Raji (cell line): ENCODE data around the gene GPC6.

ENCODE experiments used
- POLR2A ChIP-seq: IDR thresholded peaks from 2 replicates; pipeline ENCODE4 v1.6.1; 2011; ENCODE audit warnings: low read depth, low read length, control low read depth; ENCODE audit not compliant: insufficient read depth

Gene GPC6

DNA sequence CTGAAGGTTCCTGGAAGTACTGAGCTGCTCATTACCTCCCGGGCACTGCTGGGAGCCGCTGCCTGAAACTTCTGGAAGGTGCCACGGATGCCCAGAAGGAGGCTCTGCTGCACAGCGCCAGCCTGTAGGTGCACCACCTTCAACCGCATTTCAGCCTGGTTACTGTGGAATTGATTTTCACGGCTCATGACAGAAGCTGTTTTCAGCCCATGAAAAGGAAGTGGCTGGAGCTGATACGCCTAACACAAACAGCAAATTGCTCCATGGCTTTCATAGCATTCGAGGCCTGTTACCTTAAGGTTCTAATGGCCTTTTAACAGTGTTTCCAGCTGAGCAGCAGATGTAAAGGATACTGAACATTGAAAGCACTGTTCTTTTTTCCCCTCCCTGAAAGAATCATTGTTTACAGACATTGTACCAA, 22.0 kb downstream of the GPC6 start:
- TF ChIP-seq POLR2A = no peak

DNA sequence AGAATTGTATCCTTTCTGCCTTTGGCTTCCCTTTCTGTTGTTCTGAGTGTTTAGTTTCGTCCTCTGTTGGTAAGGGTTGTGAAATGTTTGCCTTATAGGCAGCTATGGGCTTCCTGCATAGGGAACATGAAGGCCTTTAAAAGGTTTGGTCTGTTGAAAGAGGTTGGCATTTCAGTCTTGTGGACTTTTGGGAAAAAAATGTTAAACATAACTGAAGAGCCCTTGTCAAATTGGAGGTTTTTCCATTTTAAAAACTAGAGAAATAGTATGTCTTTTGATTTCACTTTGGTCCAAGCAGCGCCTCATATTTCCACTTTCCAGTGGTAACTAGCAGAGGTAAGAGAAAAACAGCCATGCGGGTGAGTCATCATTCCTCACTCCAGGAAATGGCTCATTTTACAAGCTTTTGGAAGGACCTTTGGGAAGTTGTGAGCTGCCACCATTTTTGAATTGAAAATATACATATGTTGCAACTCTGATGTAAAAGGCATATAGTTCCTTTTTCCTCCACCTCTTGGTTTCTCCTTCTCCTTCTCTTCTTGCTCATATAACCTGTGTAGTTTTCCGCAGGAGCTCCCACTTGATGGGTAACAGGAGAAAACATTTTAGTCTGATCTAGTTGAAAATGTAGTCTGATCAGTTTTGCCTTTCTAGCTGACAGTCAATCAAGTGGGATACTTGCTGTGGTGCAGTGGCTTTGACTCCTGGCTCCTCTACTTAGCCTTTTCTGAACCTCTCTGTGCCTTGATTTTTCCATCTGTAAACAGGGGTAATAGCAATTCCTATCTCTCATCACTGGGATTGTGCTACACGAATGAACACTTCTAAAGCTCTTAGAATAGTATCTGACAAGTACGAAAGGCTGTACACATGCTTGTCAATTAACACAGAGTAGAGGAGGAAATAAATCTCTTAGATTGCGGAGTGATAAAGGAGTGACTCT, 23.0 kb downstream of the GPC6 start:
- TF ChIP-seq POLR2A = no peak

DNA sequence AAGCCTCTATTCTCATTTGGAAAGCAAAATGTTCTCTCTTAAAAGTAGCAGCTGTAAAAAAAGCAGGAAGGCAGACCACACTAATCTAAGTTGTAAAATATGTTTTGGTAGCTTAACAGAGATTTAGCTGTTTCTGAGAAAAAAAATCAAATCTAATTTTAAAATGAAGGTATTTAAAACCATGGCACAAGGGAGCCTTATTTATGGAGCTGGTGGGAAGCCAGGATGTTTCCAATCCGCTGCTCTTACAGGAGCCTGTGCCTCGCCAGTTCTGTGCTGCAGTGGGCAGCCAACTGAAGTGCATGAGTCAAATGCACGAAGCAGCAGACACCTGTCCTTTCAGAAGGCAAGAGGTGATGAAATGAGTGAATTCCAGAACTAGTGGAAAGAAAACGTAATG, 28.2 kb downstream of the GPC6 start:
- TF ChIP-seq POLR2A = no peak

DNA sequence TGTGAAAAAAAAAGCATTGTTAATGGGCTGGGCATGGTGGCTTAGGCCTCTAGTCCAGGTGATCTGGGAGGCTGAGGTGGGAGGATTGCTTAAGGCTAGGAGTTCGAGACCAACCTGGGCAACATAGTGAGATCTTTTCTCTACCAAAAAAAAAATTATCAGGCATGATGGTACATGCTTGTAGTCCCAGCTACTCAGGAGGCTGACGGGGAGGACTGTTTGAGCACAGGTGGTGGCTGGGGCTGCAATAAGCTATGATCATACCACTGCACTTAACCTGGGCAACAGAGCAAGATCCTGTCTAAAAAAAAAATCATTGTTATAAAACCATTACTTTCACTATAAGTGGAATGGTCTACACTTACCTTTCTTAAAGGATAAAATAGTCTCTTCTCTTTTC, 30.4 kb downstream of the GPC6 start:
- TF ChIP-seq POLR2A = no peak

DNA sequence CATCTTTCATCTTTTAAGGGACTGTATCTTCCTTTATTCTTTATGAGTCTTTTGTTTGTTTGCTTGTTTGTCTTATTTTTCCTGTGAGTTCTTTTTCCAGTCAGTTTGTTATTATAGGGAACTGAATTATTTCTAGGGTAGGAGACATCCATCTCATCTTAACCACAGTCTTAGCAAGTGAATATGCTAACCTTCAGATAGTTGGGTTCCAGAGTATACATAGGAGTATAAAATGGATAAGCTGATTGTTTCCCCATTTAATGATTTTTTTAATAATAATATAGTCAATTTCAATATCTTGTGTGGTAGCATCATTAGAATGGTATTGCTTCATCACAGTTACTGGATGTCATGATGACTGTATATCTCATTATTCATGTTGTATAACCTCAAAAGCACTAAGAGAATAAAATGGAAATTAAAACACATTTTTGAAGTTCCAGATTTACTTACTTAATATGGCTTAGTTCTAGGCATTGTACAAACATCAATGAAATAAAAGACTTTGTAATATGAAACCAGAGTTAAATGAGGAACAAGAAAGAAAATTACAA, 33.0 kb downstream of the GPC6 start:
- TF ChIP-seq POLR2A = no peak

DNA sequence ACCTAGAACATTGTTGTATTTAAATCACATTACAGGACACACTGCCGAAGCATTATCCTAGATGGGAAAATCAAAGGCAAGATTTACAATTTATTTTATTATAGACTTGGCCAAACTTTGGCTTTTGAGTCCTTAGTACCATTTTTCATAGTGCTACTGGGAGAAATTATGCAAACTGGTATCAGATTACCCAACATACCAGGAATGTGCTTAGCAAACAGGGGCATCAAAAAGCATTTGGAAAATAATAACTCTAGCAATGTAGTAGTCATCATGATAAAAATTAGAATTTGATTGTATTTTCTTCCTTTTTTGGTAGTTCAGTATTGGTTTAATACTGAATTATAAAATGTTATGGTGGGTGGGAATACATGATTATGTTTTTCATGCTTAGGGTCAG, 34.0 kb downstream of the GPC6 start:
- TF ChIP-seq POLR2A = no peak

DNA sequence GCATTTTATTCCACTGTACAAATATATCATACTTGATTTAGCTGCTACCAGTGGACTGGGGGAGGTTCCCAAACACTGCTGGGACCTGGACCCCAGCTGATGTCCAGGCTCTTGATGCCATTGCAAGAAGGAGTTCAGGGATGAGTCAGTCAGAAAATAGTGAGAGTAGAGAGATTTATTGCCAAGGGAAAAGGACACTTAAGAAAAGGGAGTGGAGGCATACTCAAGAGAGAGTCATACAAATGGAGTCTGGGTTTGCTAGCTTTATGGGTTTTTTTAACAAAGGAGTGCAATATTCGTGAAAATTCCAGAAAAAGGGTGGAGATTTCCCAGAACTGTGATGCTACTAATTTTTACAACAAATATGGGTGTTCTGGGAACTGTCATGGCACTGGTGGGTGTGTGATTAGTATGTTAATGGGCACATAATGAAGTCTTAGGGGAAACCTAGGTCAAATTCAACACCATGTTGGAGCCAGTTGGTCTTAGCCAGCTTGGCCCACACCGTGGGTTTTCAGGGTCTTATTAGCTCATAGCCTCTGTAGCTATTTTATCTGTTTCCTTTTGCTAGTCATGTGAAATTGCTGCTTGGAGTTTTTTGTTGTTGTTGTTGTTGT, 36.2 kb downstream of the GPC6 start:
- TF ChIP-seq POLR2A = no peak

DNA sequence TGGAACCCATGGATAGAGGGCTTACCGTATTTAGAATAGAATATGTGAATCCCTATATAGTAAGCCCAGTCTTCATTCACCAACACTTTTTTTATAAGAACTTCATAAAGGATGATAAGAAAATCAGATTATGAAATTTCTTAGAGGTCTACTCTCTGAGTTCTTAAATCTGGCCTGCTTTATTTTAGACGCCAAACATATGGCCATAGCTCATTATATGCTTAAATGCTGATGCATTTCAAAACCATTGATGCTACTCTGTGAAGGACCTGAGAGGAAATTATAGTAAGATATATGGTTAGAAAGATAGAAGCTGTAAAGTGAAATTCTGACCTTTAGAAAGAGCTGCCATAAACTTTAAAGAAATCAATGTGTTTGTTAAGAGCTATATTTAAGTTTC, 38.3 kb downstream of the GPC6 start:
- no peak for TF ChIP-seq POLR2A

DNA sequence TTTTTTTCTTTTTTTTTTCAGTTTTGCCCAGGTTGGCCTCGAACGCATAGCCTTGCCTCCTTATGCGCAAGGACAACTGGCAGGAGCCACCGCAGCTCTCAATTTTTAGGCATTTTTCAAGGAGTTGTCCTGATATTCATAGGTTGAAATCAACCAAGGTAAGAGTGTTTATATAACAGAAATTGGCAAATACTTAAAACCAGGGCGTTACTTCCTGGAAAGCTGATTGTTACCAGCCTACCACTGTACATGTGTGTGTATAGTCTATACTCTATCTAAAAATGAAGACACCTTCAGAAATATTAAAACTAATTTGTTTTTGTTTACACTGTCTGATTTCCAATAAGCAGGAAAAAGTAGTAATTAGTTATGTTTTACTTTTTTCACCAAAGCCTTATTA, 39.2 kb downstream of the GPC6 start:
- no peak for TF ChIP-seq POLR2A

DNA sequence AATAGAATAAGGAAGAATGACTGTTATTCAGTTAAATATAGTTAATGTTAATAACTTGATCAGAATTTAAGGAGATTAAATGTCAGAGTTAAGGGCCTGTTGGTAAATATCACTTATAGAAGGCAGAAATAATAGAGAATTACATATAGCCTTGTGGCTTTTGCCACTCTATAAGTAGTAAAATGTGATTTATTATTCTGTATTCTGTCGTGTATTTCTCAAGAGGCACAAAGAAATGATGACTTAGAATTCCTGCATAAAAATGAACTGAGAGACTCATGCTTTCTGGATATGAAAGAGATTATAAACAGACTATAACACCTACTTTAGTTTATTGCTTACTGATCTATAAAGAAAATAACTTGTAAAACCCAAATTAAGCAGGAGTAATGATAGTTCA, 40.1 kb downstream of the GPC6 start:
- no peak for TF ChIP-seq POLR2A

DNA sequence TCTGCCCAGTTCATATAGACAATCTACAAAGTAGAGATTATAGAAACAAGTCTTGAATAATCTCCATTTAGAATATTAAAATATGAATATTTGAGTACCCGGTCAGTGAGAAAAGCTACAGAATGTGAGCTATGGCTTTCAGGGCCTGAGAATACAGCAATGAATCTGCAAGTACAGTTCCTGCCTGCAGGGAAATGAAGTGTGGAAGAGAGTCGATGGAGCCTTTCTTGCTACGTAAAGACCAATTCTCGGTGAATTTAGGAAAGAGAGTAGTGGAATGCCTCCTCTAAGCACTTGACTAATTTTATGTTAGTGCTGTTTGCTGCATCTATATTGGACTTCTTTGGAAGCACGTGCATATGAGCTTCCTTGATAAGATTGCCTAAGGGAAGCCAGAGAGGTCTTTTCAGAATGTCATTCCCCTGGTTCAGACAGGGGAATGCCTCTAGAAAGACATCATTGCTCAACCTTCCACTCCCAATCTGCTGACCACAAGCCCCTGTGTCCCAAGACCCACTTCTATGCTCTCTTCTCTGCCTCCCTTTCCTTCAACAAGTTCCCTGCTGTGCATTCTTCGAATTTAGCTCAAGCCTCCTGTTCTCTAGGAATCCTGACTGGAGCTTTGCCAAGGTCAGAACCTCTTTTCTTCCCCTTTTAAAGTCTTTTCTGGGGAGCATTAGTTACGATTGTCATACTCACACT, 41.9 kb downstream of the GPC6 start:
- TF ChIP-seq POLR2A = no peak

DNA sequence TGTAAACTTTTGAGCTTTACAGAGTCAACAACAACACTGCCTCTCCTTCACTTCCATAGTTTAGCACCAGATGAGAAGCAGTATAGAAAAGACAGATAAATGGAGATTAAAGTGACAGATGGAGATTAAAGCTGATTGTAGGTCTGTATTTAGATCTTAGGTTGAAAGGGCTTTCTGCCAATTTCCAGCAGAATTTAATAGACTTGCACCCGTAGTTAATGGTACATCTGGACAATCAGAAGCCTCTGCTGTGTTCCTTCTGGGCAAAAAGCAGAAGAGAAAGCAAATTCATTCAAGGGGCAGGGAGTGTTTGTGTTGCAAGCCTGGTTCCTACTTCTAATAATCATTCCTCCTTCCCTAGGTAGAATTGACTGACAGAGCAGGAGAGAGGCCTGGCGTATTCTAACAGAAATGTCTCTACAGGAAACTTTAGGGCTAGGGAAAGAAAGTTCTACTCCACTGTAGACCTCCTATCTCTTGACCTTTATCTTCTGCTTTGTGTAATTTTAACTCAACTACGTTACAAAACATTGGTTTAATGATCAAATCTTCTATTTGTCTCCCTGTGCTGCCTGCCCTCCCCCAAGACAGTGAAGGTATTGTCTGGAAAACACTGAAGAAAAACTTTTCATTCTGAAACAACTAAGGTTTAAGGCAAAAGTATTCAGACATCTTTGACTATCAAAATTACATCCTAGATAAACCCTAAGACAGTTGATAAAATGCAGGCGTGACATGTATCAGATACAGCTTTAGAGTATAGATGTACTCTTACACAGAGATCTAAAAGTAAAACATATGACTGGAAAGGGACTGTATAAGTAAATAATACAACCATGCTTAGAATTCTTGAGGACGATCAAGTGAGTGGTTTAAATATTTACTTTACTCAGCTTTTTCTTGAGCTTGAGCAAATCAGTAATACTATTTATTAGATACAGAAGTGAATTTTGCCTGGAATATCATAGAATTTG, 44.4 kb downstream of the GPC6 start:
- no peak for TF ChIP-seq POLR2A

DNA sequence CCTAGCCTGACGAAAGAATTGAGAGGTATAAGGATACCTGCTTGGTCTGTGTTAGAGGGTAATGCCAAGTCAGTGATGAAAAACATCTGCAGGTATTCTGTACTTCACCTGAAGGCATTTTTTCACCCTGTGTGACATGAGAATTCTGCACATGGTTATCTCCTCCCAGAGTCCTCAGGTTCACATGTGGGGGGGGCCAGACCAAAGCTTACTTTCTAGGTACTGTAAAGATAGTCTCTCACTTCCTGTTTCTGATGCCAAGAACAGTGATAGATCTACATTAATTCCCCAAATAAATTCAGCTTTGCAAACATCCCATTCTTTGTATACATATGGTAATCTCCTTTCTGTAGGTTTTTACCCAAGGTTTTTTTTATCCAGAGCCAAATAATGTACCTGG, 53.4 kb downstream of the GPC6 start:
- TF ChIP-seq POLR2A = no peak

DNA sequence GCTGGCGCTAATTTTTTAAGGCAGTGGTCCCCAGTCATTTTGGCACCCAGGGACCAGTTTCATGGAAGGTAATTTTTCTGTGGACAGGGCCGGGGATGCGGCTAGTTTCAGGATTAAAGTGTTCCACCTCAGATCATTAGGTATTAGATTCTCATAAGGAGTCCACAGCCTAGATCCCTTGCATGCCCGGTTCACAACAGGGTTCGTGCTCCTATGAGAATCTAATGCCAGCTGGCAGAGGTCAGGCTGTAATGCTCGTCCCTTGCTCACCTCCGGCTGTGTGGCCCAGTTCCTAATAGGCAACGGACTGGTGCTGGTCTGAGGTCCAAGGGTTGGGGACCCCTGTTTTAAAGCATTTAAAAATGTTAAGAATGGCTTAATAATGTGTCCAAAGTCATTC, 54.1 kb downstream of the GPC6 start:
- no peak for TF ChIP-seq POLR2A
